ENCODE measurements around the gene SBSN. TPM values are rescaled to one million over a fixed set of nuclear protein-coding genes. Genes with fewer than 3 reads are reported as not detected.

The SBSN gene
- total RNA-seq, 6 experiments from 2014 or later = 1.6 to 3.3 (median 2.0) TPM

DNA sequence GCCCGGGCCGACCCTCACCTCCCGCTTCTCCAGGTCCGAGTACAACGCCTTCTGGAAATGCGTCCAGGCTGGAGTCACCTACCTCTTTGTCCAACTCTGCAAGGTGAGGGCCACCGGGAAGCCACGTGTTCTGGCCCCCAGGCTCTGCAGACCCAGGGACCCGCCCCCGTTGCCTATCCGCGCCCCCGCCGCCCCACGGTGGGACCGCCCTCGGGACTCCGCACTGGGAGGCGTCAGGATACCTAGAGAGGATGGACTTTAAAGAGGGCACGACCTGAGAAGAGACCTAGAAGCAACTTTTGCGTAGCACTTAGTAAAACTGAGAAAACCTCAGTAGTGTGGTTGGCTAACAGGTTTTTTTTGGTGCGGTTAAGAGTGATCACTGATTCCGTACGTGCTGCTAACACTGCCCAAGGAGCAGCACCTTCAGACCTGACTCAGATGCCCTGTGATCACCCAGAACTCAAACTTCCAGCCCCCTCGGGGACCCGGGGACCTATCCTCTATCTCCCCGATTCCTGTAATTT lies 17.8 kb upstream of the SBSN start:
- H3K36me3 Mint-ChIP-seq (ENCODE audit: low read depth) = peaks cover 6% of the 10 kb centered on the region; the same call in 1 of the 2 replicates
- peak overlapping the region; percentile 97 for H3K4me3 Mint-ChIP-seq
- no peaks in the 10 kb centered on the region for H3K9me3 Mint-ChIP-seq
- TF ChIP-seq CTCF (IDR thresholded peaks at IDR 0.05) = no peak
- peaks cover 22% of the 10 kb centered on the region for H3K4me1 Mint-ChIP-seq (ENCODE audit: low read depth)
- peak overlapping the region; percentile 75 for H3K27ac Mint-ChIP-seq
- peaks cover 2% of the 10 kb centered on the region for H3K27me3 Mint-ChIP-seq (ENCODE audit: insufficient read depth)
- no peak for DNase-seq

GRCh38 chr19:35545001-35545854 lies 17.1 kb upstream of the SBSN start, which contains the start of gene TMEM147:
TMEM147 (plus strand) TSS chr19:35545626; CDS start chr19:35545740, 114 bp downstream.
- Mint-ChIP-seq H3K4me3 (peak within 1 kb of the TSS; percentile 97), H3K4me1 (ENCODE audit: low read depth) (peaks cover 22% of the 10 kb centered on the region), H3K36me3 (ENCODE audit: low read depth) (peaks cover 10% of the 10 kb centered on the region; the same call in 1 of the 2 replicates), H3K9me3 (no peaks in the 10 kb centered on the region), H3K27me3 (ENCODE audit: insufficient read depth) (peaks cover 2% of the 10 kb centered on the region), H3K27ac (peak within 1 kb of the TSS; percentile 85)
- no peak for TF ChIP-seq CTCF (IDR thresholded peaks at IDR 0.05)
- peak; percentile 76 for DNase-seq

DNA sequence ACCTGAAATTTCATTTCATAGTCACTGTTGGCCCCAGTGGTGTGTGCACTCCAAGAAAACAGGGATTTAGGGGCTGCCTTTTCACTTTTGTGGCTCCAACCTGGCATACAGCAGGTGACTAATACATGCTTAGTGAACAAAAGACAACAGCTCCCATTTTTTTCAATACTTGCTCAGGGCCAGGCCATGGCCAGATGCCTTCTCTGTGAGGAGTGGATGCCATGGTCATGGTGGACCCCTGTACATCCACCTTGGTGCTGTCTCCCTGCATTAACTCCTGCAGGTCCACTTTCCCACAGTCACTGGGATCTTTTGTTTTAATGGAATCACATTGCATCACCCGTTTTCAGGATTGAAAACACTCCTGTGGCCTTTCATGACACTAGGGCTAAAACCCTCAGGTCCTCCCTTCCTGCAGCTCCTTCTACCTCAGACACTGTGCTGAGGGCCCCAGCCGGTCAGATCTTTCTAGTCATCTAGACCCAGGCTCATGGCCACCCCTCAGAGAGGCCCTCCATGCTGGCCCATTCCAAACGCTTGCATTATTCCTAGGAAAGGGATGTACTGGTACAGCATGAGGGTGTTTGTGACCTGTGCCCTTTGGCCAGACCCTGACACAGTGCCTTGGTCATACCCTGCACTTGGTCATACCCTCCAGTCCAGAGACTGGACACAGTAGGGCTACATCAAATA lies 16.1 kb upstream of the SBSN start:
- H3K4me3 Mint-ChIP-seq = peak overlapping the region; percentile 97
- H3K27me3 Mint-ChIP-seq (ENCODE audit: insufficient read depth) = peaks cover 2% of the 10 kb centered on the region
- H3K27ac Mint-ChIP-seq = peak overlapping the region; percentile 85

GRCh38 chr19:35543280-35544109 lies 15.4 kb upstream of the SBSN start:
- H3K4me1 Mint-ChIP-seq (ENCODE audit: low read depth) = peaks cover 22% of the 10 kb centered on the region
- no peak overlapping the region for H3K4me3 Mint-ChIP-seq
- no peak for DNase-seq
- H3K27me3 Mint-ChIP-seq (ENCODE audit: insufficient read depth) = peaks cover 2% of the 10 kb centered on the region
- peaks cover 12% of the 10 kb centered on the region; the same call in 1 of the 2 replicates for H3K36me3 Mint-ChIP-seq (ENCODE audit: low read depth)
- H3K9me3 Mint-ChIP-seq = no peaks in the 10 kb centered on the region
- no peak overlapping the region for H3K27ac Mint-ChIP-seq
- no peak for TF ChIP-seq CTCF (IDR thresholded peaks at IDR 0.05)

More for the DNA sequence above, 16.1 kb upstream of the SBSN start:
- Mint-ChIP-seq H3K36me3 (ENCODE audit: low read depth) (peaks cover 12% of the 10 kb centered on the region; the same call in 1 of the 2 replicates), H3K4me1 (ENCODE audit: low read depth) (peaks cover 22% of the 10 kb centered on the region), H3K9me3 (no peaks in the 10 kb centered on the region)
- TF ChIP-seq CTCF (IDR thresholded peaks at IDR 0.05) = no peak
- DNase-seq = no peak

DNA sequence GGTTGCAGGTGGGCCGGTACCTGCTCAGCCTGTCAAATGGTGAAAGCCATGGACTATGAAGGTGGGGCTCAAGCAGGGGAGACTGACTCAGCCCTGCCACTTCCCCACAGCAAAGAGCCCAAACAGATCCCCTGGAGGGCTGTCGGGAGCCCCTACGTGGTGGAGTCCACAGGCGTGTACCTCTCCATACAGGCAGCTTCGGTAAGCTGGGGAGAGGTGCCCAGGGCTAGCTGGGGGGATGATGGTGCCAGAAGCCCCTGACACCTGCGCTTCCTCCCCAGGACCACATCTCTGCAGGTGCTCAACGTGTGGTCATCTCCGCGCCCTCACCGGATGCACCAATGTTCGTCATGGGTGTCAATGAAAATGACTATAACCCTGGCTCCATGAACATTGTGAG lies 14.1 kb upstream of the SBSN start:
- no peaks in the 10 kb centered on the region for H3K9me3 Mint-ChIP-seq
- H3K27me3 Mint-ChIP-seq (ENCODE audit: insufficient read depth) = peaks cover 2% of the 10 kb centered on the region
- no peak for DNase-seq
- H3K4me1 Mint-ChIP-seq (ENCODE audit: low read depth) = peaks cover 20% of the 10 kb centered on the region
- H3K36me3 Mint-ChIP-seq (ENCODE audit: low read depth) = peaks cover 10% of the 10 kb centered on the region; the same call in 1 of the 2 replicates
- TF ChIP-seq CTCF (IDR thresholded peaks at IDR 0.05) = no peak
- H3K4me3 Mint-ChIP-seq = no peak overlapping the region
- no peak overlapping the region for H3K27ac Mint-ChIP-seq

Data from HFFc6 (cell line).